ENCODE results near the gene GRIA4.

- TF ChIP-seq E2F6 (IDR thresholded peaks at IDR 0.05; ENCODE audit: borderline replicate concordance, low read depth): no peak
- TF ChIP-seq REST (IDR thresholded peaks at IDR 0.05): no peak
- TF ChIP-seq, protein P1, sequence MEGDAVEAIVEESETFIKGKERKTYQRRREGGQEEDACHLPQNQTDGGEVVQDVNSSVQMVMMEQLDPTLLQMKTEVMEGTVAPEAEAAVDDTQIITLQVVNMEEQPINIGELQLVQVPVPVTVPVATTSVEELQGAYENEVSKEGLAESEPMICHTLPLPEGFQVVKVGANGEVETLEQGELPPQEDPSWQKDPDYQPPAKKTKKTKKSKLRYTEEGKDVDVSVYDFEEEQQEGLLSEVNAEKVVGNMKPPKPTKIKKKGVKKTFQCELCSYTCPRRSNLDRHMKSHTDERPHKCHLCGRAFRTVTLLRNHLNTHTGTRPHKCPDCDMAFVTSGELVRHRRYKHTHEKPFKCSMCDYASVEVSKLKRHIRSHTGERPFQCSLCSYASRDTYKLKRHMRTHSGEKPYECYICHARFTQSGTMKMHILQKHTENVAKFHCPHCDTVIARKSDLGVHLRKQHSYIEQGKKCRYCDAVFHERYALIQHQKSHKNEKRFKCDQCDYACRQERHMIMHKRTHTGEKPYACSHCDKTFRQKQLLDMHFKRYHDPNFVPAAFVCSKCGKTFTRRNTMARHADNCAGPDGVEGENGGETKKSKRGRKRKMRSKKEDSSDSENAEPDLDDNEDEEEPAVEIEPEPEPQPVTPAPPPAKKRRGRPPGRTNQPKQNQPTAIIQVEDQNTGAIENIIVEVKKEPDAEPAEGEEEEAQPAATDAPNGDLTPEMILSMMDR (IDR thresholded peaks at IDR 0.05): no peak
- TF ChIP-seq POLR2AphosphoS2 (conservative IDR thresholded peaks at IDR 0.05; ENCODE audit: low read length): no peak
- no peak for TF ChIP-seq FOSB (CRISPR knock-in tag; IDR thresholded peaks at IDR 0.05)
- no peak for TF ChIP-seq HDAC2 (IDR thresholded peaks at IDR 0.05)
- TF ChIP-seq POLR2A (IDR thresholded peaks at IDR 0.05; ENCODE audit: low read length): no peak
- TF ChIP-seq CBX2 (IDR thresholded peaks at IDR 0.05; ENCODE audit: borderline replicate concordance, low read depth): no peak
- no peak for TF ChIP-seq KDM1A (IDR thresholded peaks at IDR 0.05; ENCODE audit: low read depth)
- no peak for TF ChIP-seq MAX (IDR thresholded peaks at IDR 0.05)
Measured at GRCh38 chr11:105899772-105900171, 289.9 kb downstream of the GRIA4 start.

Measured in A549 (cell line).